ENCODE results near the gene CASD1. TPM values are rescaled to one million over a fixed set of nuclear protein-coding genes. Genes with fewer than 3 reads are reported as not detected.

Gene CASD1
- total RNA-seq (10 to 100 TPM; 27.3 to 29.3 TPM), polyA plus RNA-seq (10 to 100 TPM in 1 of 2 donors, 1 to 10 TPM in 1; 8.3 to 14.8 TPM)

DNA sequence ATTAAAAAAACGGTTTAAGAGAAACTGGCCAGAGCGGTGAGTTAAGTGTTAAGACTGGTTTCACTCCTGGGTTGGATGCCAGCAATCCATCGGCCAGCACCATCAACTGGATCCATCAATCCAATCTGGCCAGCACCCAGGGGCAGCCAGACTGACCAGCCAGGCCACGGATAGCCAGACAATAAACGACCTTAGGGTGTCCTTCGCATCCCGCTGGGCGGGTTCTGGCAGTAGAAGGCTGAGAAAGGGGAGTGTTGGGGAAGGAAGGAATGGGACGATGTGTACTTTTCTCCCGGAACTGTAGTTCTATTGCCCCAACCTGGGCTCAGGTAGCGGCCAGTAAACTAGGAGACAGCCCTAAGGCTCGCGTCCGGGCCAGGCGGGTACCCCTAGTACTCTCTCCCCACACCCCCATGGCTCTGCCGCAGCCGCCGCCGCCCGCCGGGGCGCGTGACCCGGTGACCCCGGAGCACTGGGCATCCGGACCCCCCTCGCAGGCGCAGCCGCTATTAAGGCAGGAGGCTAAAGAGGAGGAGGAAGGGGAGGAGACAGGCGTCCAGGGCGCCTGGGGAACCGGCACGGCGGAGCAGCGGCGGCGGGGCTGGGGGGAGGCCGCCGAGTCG lies at the start of gene CASD1:
TSS of gene CASD1 (plus strand) at position 546 of the 623 bp plus-strand sequence. CDS start 276 bp downstream, outside the sequence.
- peaks cover 35 to 47% (median 42%) of the 10 kb centered on the region in 4 donors for H3K4me1 Mint-ChIP-seq
- Histone ChIP-seq H3K36me3 (ENCODE audit: insufficient read depth, low read length) (no peaks in the 10 kb centered on the region), H3K4me1 (ENCODE audit: insufficient read depth, low read length) (peaks cover 39% of the 10 kb centered on the region), H3K27me3 (ENCODE audit: insufficient read depth, low read length) (no peaks in the 10 kb centered on the region), H3K4me3 (ENCODE audit: low read length in 2 of 2) (peak within 1 kb of the TSS; percentile 70 to 88), H3K27ac (ENCODE audit: low read depth, low read length) (peak within 1 kb of the TSS; percentile 83), H3K9me3 (ENCODE audit: control insufficient read depth in 1 of 2, low read length in 2 of 2) (no peaks in the 10 kb centered on the region)
- no peaks in the 10 kb centered on the region for H3K27me3 Mint-ChIP-seq
- peaks cover 1 to 3% of the 10 kb centered on the region in 2 donors for H3K36me3 Mint-ChIP-seq
- H3K9me3 Mint-ChIP-seq: no peaks in the 10 kb centered on the region
- H3K4me3 Mint-ChIP-seq: peak within 1 kb of the TSS; percentile 83 to 94 (median 90)
- DNase-seq: peak; percentile 69 to 78 (median 72)
- intact Hi-C loops (cut with micrococcal nuclease): loop anchor here (1.0 to 5.0 kb wide), 2 partner anchors 148 to 507 kb away; partner anchors contain the start of gene BET1
- peak within 1 kb of the TSS; percentile 71 to 94 (median 91) for H3K27ac Mint-ChIP-seq
- ChIA-PET CTCF (ENCODE audit: partially characterized antibody) (no interaction called here), POLR2A (ENCODE audit: partially characterized antibody) (interaction anchor here (1.9 kb wide), 1 partner anchor 148 kb away, joined by 13 read pairs; the partner anchor contains the start of gene SGCE)

DNA sequence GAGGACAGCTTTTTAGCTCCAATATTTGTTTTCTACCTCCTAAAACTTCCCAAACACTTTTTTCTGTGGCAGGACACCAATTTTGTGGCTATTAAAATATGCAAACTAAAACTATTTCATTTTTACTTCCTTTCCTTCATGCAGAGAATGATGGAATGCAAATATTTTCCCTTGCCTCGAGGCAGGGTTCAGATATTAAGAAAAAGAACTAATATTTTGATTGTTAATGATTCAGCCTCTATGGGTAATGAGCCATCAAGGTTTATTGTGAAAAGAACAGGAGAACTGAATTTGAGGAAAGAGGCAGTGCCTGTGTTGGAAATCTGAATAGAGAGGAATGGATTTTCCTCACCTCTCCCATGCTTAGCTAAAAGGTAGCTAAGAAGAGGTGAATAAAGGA lies 43.1 kb upstream of the CASD1 start:
- CTCF ChIA-PET (ENCODE audit: partially characterized antibody): interaction anchor here (0.7 kb wide), 1 partner anchor 41 kb away, joined by 3 read pairs; no protein-coding TSS in a partner anchor
- peaks cover 0 to 9% (median 3%) of the 10 kb centered on the region in 8 donors for H3K9me3 Mint-ChIP-seq
- H3K4me1 Mint-ChIP-seq: no peaks in the 10 kb centered on the region
- H3K27ac ChIP-seq (ENCODE audit: low read depth, low read length): no peak overlapping the region
- H3K4me1 ChIP-seq (ENCODE audit: insufficient read depth, low read length): no peaks in the 10 kb centered on the region
- H3K27me3 Mint-ChIP-seq: peaks cover 0 to 6% of the 10 kb centered on the region in 2 donors
- H3K4me3 ChIP-seq (ENCODE audit: low read length in 2 of 2): no peak overlapping the region
- H3K4me3 Mint-ChIP-seq: no peak overlapping the region
- DNase-seq: no peak
- intact Hi-C loops (cut with micrococcal nuclease): no loop called here
- POLR2A ChIA-PET (ENCODE audit: partially characterized antibody): no interaction called here
- H3K36me3 Mint-ChIP-seq: no peaks in the 10 kb centered on the region
- H3K27ac Mint-ChIP-seq: peak overlapping the region in 1 of 7 donors; percentile 26
- no peaks in the 10 kb centered on the region for H3K27me3 ChIP-seq (ENCODE audit: insufficient read depth, low read length)
- no peaks in the 10 kb centered on the region for H3K36me3 ChIP-seq (ENCODE audit: insufficient read depth, low read length)
- H3K9me3 ChIP-seq (ENCODE audit: control insufficient read depth in 1 of 2, low read length in 2 of 2): no peaks in the 10 kb centered on the region

- POLR2A ChIA-PET (ENCODE audit: partially characterized antibody): no interaction called here
- no peaks in the 10 kb centered on the region for H3K36me3 Mint-ChIP-seq
These were observed 38.0 kb upstream of the CASD1 start for GRCh38 chr7:94471604-94472003.

GRCh38 chr7:94472608-94473007 lies 37.0 kb upstream of the CASD1 start:
- peaks cover 0 to 9% of the 10 kb centered on the region in 2 donors for H3K27me3 Mint-ChIP-seq
- H3K27ac Mint-ChIP-seq: no peak overlapping the region
- no peaks in the 10 kb centered on the region for H3K9me3 ChIP-seq (ENCODE audit: control insufficient read depth in 1 of 2, low read length in 2 of 2)
- no peak for DNase-seq
- H3K4me3 Mint-ChIP-seq: no peak overlapping the region
- intact Hi-C loops (cut with micrococcal nuclease): no loop called here
- no peaks in the 10 kb centered on the region for H3K4me1 ChIP-seq (ENCODE audit: insufficient read depth, low read length)
- no peak overlapping the region for H3K27ac ChIP-seq (ENCODE audit: low read depth, low read length)
- H3K27me3 ChIP-seq (ENCODE audit: insufficient read depth, low read length): no peaks in the 10 kb centered on the region
- H3K4me1 Mint-ChIP-seq: no peaks in the 10 kb centered on the region
- peaks cover 0 to 15% (median 8%) of the 10 kb centered on the region in 8 donors for H3K9me3 Mint-ChIP-seq
- H3K36me3 Mint-ChIP-seq: no peaks in the 10 kb centered on the region
- CTCF ChIA-PET (ENCODE audit: partially characterized antibody): no interaction called here
- H3K4me3 ChIP-seq (ENCODE audit: low read length in 2 of 2): no peak overlapping the region
- POLR2A ChIA-PET (ENCODE audit: partially characterized antibody): no interaction called here
- H3K36me3 ChIP-seq (ENCODE audit: insufficient read depth, low read length): no peaks in the 10 kb centered on the region

More at GRCh38 chr7:94471604-94472003, 38.0 kb upstream of the CASD1 start:
- peaks cover 0 to 9% of the 10 kb centered on the region in 2 donors for H3K27me3 Mint-ChIP-seq
- H3K27ac Mint-ChIP-seq: no peak overlapping the region
- Histone ChIP-seq H3K4me1 (ENCODE audit: insufficient read depth, low read length) (no peaks in the 10 kb centered on the region), H3K4me3 (ENCODE audit: low read length in 2 of 2) (no peak overlapping the region), H3K36me3 (ENCODE audit: insufficient read depth, low read length) (no peaks in the 10 kb centered on the region), H3K27me3 (ENCODE audit: insufficient read depth, low read length) (no peaks in the 10 kb centered on the region), H3K9me3 (ENCODE audit: control insufficient read depth in 1 of 2, low read length in 2 of 2) (no peaks in the 10 kb centered on the region), H3K27ac (ENCODE audit: low read depth, low read length) (no peak overlapping the region)
- intact Hi-C loops (cut with micrococcal nuclease): no loop called here
- DNase-seq: no peak
- no peaks in the 10 kb centered on the region for H3K4me1 Mint-ChIP-seq
- CTCF ChIA-PET (ENCODE audit: partially characterized antibody): no interaction called here
- H3K4me3 Mint-ChIP-seq: no peak overlapping the region
- H3K9me3 Mint-ChIP-seq: peaks cover 0 to 15% (median 8%) of the 10 kb centered on the region in 8 donors

GRCh38 chr7:94476251-94476840 lies 33.3 kb upstream of the CASD1 start:
- no peaks in the 10 kb centered on the region for H3K27me3 ChIP-seq (ENCODE audit: insufficient read depth, low read length)
- H3K4me3 ChIP-seq (ENCODE audit: low read length in 2 of 2): no peak overlapping the region
- no peaks in the 10 kb centered on the region for H3K4me1 ChIP-seq (ENCODE audit: insufficient read depth, low read length)
- CTCF ChIA-PET (ENCODE audit: partially characterized antibody): no interaction called here
- H3K36me3 Mint-ChIP-seq: no peaks in the 10 kb centered on the region
- H3K9me3 Mint-ChIP-seq: peaks cover 0 to 9% (median 5%) of the 10 kb centered on the region in 8 donors
- intact Hi-C loops (cut with micrococcal nuclease): no loop called here
- POLR2A ChIA-PET (ENCODE audit: partially characterized antibody): no interaction called here
- H3K4me1 Mint-ChIP-seq: no peaks in the 10 kb centered on the region
- no peak overlapping the region for H3K27ac ChIP-seq (ENCODE audit: low read depth, low read length)
- H3K27ac Mint-ChIP-seq: no peak overlapping the region
- no peaks in the 10 kb centered on the region for H3K9me3 ChIP-seq (ENCODE audit: control insufficient read depth in 1 of 2, low read length in 2 of 2)
- peaks cover 5 to 11% of the 10 kb centered on the region in 2 donors for H3K27me3 Mint-ChIP-seq
- DNase-seq: no peak
- no peaks in the 10 kb centered on the region for H3K36me3 ChIP-seq (ENCODE audit: insufficient read depth, low read length)
- no peak overlapping the region for H3K4me3 Mint-ChIP-seq

DNA sequence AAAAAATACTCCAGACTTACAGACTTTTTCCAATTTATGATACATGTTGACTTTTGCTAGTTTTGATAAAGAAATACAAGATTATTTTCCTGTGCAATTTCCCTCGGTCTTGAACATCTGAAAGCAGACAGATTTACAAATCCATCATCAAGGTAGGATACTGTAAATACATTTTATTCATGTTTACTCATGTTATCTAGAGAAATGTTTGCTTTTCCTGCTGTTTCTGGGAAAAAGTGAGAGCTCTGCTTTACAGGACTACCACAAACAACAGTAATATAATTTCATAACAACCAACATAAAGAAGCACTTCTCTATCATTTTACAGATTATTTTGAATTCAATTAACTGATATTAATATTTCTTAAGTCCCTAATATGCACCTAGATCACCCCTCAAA lies 31.7 kb upstream of the CASD1 start:
- Mint-ChIP-seq H3K36me3 (no peaks in the 10 kb centered on the region), H3K9me3 (peaks cover 0 to 2% (median 0%) of the 10 kb centered on the region in 8 donors), H3K27ac (no peak overlapping the region), H3K4me1 (no peaks in the 10 kb centered on the region), H3K4me3 (no peak overlapping the region), H3K27me3 (peaks cover 5 to 11% of the 10 kb centered on the region in 2 donors)
- DNase-seq: no peak
- H3K4me1 ChIP-seq (ENCODE audit: insufficient read depth, low read length): no peaks in the 10 kb centered on the region
- ChIA-PET CTCF (ENCODE audit: partially characterized antibody) (interaction anchor here (0.9 kb wide), 1 partner anchor 27 kb away, joined by 3 read pairs; no protein-coding TSS in a partner anchor), POLR2A (ENCODE audit: partially characterized antibody) (no interaction called here)
- intact Hi-C loops (cut with micrococcal nuclease): no loop called here
- no peak overlapping the region for H3K27ac ChIP-seq (ENCODE audit: low read depth, low read length)
- H3K4me3 ChIP-seq (ENCODE audit: low read length in 2 of 2): no peak overlapping the region
- no peaks in the 10 kb centered on the region for H3K9me3 ChIP-seq (ENCODE audit: control insufficient read depth in 1 of 2, low read length in 2 of 2)
- no peaks in the 10 kb centered on the region for H3K36me3 ChIP-seq (ENCODE audit: insufficient read depth, low read length)
- no peaks in the 10 kb centered on the region for H3K27me3 ChIP-seq (ENCODE audit: insufficient read depth, low read length)

DNA sequence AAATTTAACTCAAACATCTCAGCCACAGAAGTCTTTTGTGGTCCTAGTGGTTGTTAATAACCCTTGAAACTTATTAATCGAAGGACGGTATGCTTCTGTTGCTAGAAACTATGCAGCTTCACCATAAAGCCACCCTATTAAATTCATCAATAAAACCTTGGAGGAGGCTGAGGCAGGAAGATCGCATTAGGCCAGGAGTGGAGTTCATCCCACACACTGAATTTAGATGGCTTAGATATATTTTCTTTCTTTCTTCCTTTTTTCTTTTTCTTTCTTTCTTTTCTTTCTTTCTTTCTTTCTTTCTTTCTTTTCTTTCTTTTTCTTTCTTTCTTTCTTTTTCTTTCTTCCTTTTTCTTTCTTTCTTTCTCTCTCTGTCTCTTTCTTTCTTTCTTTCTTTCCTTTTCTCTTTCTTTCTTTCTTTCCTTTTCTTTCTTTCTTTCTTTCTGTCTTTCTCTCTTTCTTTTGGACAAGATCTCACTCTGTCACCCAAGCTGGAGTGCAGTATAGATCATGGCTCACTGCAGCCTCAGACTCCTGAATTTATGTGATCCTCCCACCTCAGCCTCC lies 30.9 kb upstream of the CASD1 start:
- no peaks in the 10 kb centered on the region for H3K4me1 ChIP-seq (ENCODE audit: insufficient read depth, low read length)
- CTCF ChIA-PET (ENCODE audit: partially characterized antibody): no interaction called here
- intact Hi-C loops (cut with micrococcal nuclease): no loop called here
- no peak overlapping the region for H3K4me3 ChIP-seq (ENCODE audit: low read length in 2 of 2)
- Mint-ChIP-seq H3K4me1 (no peaks in the 10 kb centered on the region), H3K36me3 (no peaks in the 10 kb centered on the region), H3K9me3 (no peaks in the 10 kb centered on the region), H3K27ac (peak overlapping the region in 1 of 7 donors; percentile 53), H3K4me3 (no peak overlapping the region), H3K27me3 (peaks cover 7 to 14% of the 10 kb centered on the region in 2 donors)
- no peak for DNase-seq
- no peak overlapping the region for H3K27ac ChIP-seq (ENCODE audit: low read depth, low read length)
- POLR2A ChIA-PET (ENCODE audit: partially characterized antibody): no interaction called here
- H3K36me3 ChIP-seq (ENCODE audit: insufficient read depth, low read length): no peaks in the 10 kb centered on the region
- no peaks in the 10 kb centered on the region for H3K27me3 ChIP-seq (ENCODE audit: insufficient read depth, low read length)
- no peaks in the 10 kb centered on the region for H3K9me3 ChIP-seq (ENCODE audit: control insufficient read depth in 1 of 2, low read length in 2 of 2)
